HUES64 (cell line): ENCODE measurements around the gene ULBP3. TPM values are rescaled to one million over a fixed set of nuclear protein-coding genes. Genes with fewer than 3 reads are reported as not detected.

Experiments used
- H3K27ac ChIP-seq: 2 replicates; pipeline ENCODE4 v1.7.0; 2013; ENCODE audit warnings: low read depth, low read length, inconsistent platforms
- H3K27me3 ChIP-seq: 2 replicates; pipeline ENCODE4 v1.6.1; 2013; ENCODE audit warnings: mild to moderate bottlenecking, low read length; ENCODE audit not compliant: insufficient read depth
- H3K36me3 ChIP-seq: 2 replicates; pipeline ENCODE4 v1.6.1; 2013; ENCODE audit warnings: mild to moderate bottlenecking, low read length; ENCODE audit not compliant: insufficient read depth
- H3K4me1 ChIP-seq: 2 replicates; pipeline ENCODE4 v1.6.1; 2013; ENCODE audit warnings: mild to moderate bottlenecking, low read length, moderate library complexity; ENCODE audit not compliant: insufficient read depth
- H3K4me3 ChIP-seq: 2 replicates; pipeline ENCODE4 v1.5.1; 2013; ENCODE audit warnings: mild to moderate bottlenecking, low read length, moderate library complexity
- H3K9ac ChIP-seq: 2 replicates; pipeline ENCODE4 v1.6.1; 2013; ENCODE audit warnings: mild to moderate bottlenecking, low read depth, low read length
- H3K9me3 ChIP-seq: 2 replicates; pipeline ENCODE4 v1.6.1; 2013; ENCODE audit warnings: low read depth, low read length; ENCODE audit not compliant: insufficient read depth
- WGBS: fragments of 150-250, 120-280 bp; methylation state at CpG from one replicate; pipeline ENCODE4 v1.1.7; 2013; ENCODE audit warnings: missing lambda C conversion rate; 5-methylcytosine and 5-hydroxymethylcytosine counted together
- polyA plus RNA-seq, 2 experiments: library from polyadenylated mRNA; stranded (reverse); fragments of 50-300 nt; gene quantifications; one replicate each; pipeline ENCODE4 v1.2.3, GENCODE V29; 2013

Gene ULBP3
- polyA plus RNA-seq (2013, experiment 1 of 2): 3.6 TPM
- polyA plus RNA-seq (2013, experiment 2 of 2): 5.1 TPM

DNA sequence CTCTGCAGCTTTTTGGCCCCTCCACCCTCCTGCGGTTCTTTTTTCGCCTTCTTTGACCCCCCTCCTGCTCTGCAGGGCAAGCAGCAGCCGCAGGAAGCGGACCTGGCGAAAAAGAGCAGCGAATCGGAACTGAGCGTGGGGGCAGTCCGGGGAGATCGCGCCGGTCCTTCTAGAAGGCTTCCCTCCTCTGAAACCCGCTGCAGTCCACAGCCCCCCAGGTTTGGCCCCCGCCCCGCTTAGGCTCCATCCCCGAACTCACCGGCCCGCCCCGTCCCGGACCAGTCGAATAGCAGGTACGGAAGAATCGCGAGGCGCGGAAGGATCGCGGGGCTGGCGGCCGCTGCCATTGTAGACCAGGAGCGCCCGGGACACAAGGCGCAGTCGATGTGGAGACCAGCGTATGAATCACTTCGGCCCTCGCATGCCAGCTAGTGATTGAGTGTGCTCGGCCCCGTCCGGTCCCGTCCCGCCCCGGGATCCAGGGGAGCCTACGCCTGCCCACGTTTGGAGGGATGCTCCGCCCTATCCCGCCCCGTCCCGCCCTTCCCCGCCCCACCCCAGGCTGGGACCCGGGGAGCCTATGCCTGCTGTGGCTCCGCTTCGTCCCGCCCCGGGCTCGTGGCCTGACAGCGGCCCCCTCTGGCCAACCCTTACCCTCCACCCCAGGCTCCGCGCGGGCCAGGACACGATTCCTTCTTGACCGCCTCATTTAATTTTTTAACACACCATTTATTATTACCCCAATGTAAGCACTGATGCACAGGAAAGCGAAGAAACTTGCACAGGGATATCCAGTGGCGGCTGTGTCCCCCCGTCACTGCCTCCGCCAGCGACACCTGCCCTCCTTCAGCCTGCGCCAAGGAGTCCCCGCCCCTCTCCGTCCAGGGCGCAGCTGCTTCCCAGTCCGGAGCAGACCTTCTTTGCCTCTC, at the start of gene ULBP3:
Gene ULBP3 (minus strand): TSS at position 402 of the 929 bp plus-strand sequence. CDS start 55 bp downstream, at position 347.
- peak within 1 kb of the TSS; percentile 73 for H3K9ac ChIP-seq
- no peaks in the 10 kb centered on the region for H3K36me3 ChIP-seq
- 0 out of 2 replicates have a peak, but pooled peaks cover 3% of the 10 kb centered on the region for H3K4me1 ChIP-seq
- under 1% methylated on average over 70 of the region's 72 CpGs for whole genome bisulfite sequencing
- no peaks in the 10 kb centered on the region for H3K9me3 ChIP-seq
- H3K4me3 ChIP-seq: peak within 1 kb of the TSS; percentile 87
- H3K27ac ChIP-seq: no peak within 1 kb of the TSS
- peaks cover 29% of the 10 kb centered on the region for H3K27me3 ChIP-seq

DNA sequence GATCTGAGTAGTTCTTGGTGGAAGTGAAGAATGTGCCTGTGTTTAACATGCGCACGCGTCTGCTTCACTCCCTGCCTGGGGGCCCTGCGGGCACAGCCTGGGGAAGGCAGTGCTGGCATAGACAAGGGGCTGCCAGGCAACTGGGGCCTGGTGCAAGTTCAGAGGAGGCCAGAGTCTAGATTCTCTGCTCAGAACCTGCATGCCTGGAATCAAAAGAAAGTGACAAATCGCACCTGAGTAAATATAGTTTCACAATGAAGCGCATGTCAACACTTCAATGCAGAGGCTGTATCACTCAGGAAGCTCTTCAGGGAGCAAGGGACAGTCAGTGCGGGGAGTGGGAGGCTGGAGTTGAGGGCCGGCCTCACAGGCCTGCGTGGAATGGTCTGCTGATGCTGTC, 49.7 kb upstream of the ULBP3 start:
- Histone ChIP-seq H3K4me1 (no peaks in the 10 kb centered on the region), H3K27me3 (no peaks in the 10 kb centered on the region), H3K9ac (no peak overlapping the region), H3K9me3 (no peaks in the 10 kb centered on the region), H3K27ac (no peak overlapping the region), H3K36me3 (no peaks in the 10 kb centered on the region), H3K4me3 (no peak overlapping the region)
- 94% methylated on average over 9 of the region's 9 CpGs for WGBS

DNA sequence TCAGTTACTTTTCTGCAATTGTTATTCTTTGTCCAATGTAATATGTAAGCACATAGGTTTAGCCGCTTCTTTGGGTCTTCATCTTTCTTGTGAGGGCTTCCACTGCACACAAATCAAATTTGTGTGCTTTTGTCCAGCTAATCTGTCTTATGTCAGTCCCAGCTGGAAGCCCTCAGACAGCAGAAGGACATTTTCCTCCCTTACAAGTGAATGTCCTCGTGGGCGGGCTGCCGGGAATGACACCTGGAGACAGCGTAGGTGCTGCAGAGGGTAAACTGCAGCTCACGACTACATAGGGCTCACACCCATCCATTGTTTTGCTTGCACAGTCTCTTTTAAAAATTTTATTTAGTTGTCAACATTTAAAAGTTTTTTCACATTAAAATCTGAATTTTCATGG, 49.3 kb upstream of the ULBP3 start:
- no peaks in the 10 kb centered on the region for H3K36me3 ChIP-seq
- WGBS: 92% methylated on average over 6 of the region's 6 CpGs
- H3K27ac ChIP-seq: no peak overlapping the region
- H3K4me1 ChIP-seq: no peaks in the 10 kb centered on the region
- no peak overlapping the region for H3K4me3 ChIP-seq
- H3K27me3 ChIP-seq: no peaks in the 10 kb centered on the region
- H3K9ac ChIP-seq: no peak overlapping the region
- H3K9me3 ChIP-seq: no peaks in the 10 kb centered on the region

DNA sequence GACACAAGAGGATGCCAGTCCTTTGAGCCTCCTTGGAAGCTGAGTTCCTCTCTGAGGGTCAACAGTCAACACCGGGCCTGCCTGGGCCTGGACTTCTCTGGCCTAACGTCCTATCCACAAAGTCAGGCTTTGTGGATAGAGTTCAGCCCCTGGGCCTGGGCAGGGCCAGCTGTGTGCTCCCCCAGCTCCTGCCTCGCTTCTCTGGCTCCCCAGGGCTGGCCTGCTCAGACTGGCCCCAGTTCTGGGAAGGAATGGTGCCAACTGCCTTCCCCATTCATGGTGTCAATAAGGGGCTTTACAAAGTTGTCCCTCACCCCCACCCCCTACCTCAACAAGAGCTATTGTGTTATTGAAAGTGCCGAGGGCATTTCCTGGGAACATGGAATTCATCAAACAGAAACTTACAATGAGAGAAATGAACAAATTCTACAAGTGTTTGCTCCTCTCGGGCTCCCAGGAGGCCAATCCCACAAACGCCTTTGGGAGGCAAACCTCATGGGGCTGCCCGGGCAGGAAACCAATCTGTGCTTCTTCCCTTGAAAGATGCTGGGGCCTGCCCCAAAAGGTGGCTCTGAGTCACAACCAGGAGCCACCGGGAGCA, 47.4 kb upstream of the ULBP3 start:
- Histone ChIP-seq H3K9me3 (no peaks in the 10 kb centered on the region), H3K4me3 (no peak overlapping the region), H3K36me3 (no peaks in the 10 kb centered on the region), H3K4me1 (no peaks in the 10 kb centered on the region), H3K27ac (no peak overlapping the region), H3K27me3 (no peaks in the 10 kb centered on the region), H3K9ac (no peak overlapping the region)
- WGBS: 92% methylated on average over 8 of the region's 8 CpGs

DNA sequence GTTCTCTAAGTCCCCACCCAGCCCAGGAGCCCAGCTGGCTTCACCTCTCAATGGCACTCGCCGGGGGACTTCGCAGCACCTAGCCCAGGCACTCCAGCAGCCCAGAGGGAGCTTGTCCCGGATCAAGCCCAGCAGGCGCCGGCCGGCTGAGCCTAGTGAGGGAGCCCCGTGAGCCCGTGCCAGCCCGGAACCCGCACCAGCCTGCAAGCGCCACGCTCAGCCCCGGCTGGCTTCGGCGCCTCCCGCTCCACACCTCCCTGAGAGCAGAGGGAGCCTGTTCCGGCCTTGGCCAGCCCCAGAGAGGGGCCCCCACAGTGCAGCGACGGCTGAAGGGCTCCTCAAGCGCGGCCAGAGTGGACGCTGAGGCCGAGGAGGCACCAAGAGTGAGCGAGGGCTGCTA, 46.8 kb upstream of the ULBP3 start:
- Histone ChIP-seq H3K27me3 (no peaks in the 10 kb centered on the region), H3K4me3 (no peak overlapping the region), H3K9ac (no peak overlapping the region), H3K27ac (no peak overlapping the region), H3K9me3 (no peaks in the 10 kb centered on the region), H3K4me1 (no peaks in the 10 kb centered on the region), H3K36me3 (no peaks in the 10 kb centered on the region)
- WGBS: 96% methylated on average over 25 of the region's 25 CpGs

DNA sequence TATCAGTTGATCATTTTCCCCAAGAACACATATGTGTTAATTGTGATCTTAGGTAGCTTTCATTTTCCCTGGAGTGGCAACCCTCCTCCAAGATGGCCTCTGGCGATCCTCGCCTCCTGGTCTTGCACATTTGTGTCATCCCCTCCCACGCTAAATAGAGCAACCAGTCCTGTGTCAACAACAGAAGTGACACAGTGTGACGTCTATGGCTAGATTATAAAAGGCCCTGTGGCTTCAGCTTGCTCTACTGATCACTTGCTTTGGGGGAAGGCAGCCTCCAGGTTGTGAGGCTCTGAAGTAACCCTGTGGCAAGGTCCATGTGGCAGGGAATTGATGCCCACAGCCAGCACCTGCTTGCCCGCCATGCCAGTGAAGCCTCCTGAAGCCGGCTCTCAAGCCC, 43.3 kb upstream of the ULBP3 start:
- Histone ChIP-seq H3K27ac (no peak overlapping the region), H3K4me1 (no peaks in the 10 kb centered on the region), H3K36me3 (no peaks in the 10 kb centered on the region), H3K9me3 (no peaks in the 10 kb centered on the region), H3K9ac (no peak overlapping the region), H3K27me3 (no peaks in the 10 kb centered on the region), H3K4me3 (no peak overlapping the region)
- WGBS: 96% methylated on average over 6 of the region's 6 CpGs

DNA sequence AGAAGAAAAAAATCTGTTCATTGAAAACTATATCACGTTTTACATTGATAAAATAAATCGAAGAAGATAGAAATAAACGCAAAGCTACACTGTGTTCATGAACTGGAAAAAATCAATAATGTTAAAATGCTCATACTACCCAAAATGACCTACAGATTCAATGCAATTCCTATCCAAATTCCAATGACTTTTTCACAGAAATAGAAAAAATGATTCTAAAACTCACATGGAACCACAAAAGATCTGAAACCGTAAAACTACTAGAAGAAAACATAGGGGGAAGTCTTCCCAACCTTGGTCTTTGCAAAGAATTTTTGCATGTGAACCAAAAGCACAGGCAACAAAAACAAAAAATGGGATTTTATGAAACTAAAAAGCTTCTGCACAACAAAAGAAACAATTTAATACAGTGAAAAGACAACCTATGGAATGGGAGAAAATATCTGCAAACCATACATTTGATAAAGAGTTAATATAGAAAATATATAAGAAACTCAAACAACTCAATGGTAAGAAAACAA, 33.9 kb upstream of the ULBP3 start:
- Histone ChIP-seq H3K4me1 (no peaks in the 10 kb centered on the region), H3K9ac (no peak overlapping the region), H3K36me3 (no peaks in the 10 kb centered on the region), H3K4me3 (no peak overlapping the region), H3K27ac (no peak overlapping the region), H3K27me3 (no peaks in the 10 kb centered on the region), H3K9me3 (no peaks in the 10 kb centered on the region)
- 98% methylated on average over 4 of the region's 4 CpGs for WGBS

DNA sequence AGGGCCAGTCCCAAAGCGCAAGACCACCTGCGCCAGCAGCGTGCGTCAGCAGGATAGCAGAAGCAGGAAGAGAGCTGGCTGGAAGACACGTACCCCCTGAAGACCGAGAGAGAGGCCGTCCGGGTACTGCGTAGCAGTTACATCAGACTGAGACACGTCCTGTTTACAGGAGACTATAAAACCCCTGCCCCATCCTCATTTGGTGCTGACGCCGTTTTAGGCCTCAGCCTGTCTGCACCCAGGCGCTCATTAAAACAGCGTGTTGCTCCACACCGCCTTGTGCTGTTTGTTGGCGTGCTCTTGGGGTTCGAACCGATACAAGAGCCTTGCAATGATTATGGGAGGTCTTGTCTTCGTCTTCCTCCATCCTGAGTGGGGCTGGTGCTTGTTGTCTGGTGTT, 31.8 kb upstream of the ULBP3 start:
- Histone ChIP-seq H3K27me3 (no peaks in the 10 kb centered on the region), H3K4me1 (no peaks in the 10 kb centered on the region), H3K27ac (no peak overlapping the region), H3K36me3 (no peaks in the 10 kb centered on the region), H3K9me3 (no peaks in the 10 kb centered on the region), H3K9ac (no peak overlapping the region), H3K4me3 (no peak overlapping the region)
- 96% methylated on average over 19 of the region's 19 CpGs for WGBS

DNA sequence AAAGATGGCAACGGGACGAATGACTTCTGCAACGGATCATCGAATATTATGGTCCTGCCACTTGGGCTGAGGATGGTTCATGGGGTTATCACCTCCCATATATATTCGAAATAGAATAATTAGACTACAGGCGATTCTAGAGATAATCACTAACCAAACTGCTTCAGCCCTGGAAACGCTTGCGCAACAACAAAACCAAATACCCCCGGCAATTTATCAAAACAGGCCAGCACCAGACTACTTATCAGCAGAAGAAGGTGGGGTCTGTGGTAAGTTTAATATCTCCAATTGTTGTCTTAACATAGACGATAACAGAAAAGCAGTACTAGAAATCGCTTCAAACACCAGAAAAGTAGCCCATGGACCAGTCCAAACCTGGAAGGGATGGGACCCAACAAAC, 31.0 kb upstream of the ULBP3 start:
- WGBS: over 99% methylated on average over 9 of the region's 11 CpGs
- Histone ChIP-seq H3K9me3 (no peaks in the 10 kb centered on the region), H3K27ac (no peak overlapping the region), H3K27me3 (no peaks in the 10 kb centered on the region), H3K9ac (no peak overlapping the region), H3K4me3 (no peak overlapping the region), H3K4me1 (no peaks in the 10 kb centered on the region), H3K36me3 (no peaks in the 10 kb centered on the region)

DNA sequence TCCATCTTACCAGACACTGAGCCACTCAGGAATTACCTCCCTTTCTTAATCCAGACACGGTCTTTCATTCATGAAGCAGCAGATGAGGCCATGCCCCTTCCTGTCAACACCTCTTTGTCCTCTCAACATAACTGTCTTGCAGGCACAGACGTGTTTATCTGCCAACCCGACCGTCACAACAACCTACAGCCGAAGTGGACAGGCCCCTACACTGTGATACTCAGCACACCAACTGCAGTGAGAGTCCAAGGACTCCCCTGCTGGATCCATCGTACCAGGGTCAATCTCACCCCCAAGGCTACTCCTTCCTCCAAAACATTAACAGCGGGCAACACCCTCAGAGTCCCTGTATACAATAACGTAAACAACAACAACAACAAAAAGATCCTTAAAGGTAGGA, 30.6 kb upstream of the ULBP3 start:
- Histone ChIP-seq H3K4me1 (no peaks in the 10 kb centered on the region), H3K4me3 (no peak overlapping the region), H3K9ac (no peak overlapping the region), H3K27me3 (no peaks in the 10 kb centered on the region), H3K36me3 (no peaks in the 10 kb centered on the region), H3K27ac (no peak overlapping the region), H3K9me3 (no peaks in the 10 kb centered on the region)
- 93% methylated on average over 8 of the region's 8 CpGs for WGBS

DNA sequence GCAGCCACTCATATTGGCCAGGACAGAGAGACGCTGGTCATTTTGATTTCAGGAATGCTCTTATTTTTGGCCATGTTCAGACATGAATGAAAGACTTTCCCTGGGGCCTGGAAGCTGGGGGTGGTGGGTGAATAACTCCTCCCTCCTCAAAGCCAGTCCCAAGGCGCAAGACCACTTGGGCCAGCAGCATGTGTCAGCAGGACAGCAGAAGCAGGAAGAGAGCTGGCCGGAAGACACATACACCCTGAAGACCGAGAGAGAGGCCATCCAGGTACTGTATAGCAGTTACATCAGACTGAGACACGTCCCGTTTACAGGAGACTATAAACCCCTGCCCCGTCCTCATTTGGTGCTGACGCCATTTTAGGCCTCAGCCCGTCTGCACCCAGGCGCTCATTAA, 29.2 kb upstream of the ULBP3 start:
- Histone ChIP-seq H3K27me3 (no peaks in the 10 kb centered on the region), H3K4me1 (no peaks in the 10 kb centered on the region), H3K9ac (no peak overlapping the region), H3K9me3 (no peaks in the 10 kb centered on the region), H3K4me3 (no peak overlapping the region), H3K36me3 (no peaks in the 10 kb centered on the region), H3K27ac (no peak overlapping the region)
- 93% methylated on average over 10 of the region's 10 CpGs for WGBS
